SK-N-SH (cell line): ENCODE measurements around the gene GPRC5C. TPM values are rescaled to one million over a fixed set of nuclear protein-coding genes. Genes with fewer than 3 reads are reported as not detected.

ENCODE experiments used
- GATA2 ChIP-seq: sonication (generic); formaldehyde crosslinking; IDR thresholded peaks from 2 replicates; pipeline ENCODE4 v1.5.0; 2020; ENCODE audit warnings: mild to moderate bottlenecking, missing genetic modification reagents
- IRF3 ChIP-seq: fragments of 150-350 bp; IDR thresholded peaks from 2 replicates; pipeline ENCODE4 v1.6.1; 2016; ENCODE audit warnings: mild to moderate bottlenecking, low read depth, low read length
- TEAD4 ChIP-seq: IDR thresholded peaks from 2 replicates; pipeline ENCODE4 v1.4.0; 2012; ENCODE audit warnings: mild to moderate bottlenecking, borderline replicate concordance; ENCODE audit not compliant: insufficient read depth
- polyA plus RNA-seq, 3 experiments: library from polyadenylated mRNA; depleted of rRNA; stranded (reverse); fragments of >200 nt; gene quantifications; 2 replicates each; pipeline ENCODE4 v1.2.3, GENCODE V29; 2012
- small RNA-seq, 7 experiments: library from RNA; depleted of rRNA; stranded (forward); fragments of <200 nt; gene quantifications; one replicate each; pipeline ENCODE3, GENCODE V24; 2012

GPRC5C gene
- polyA plus RNA-seq, 1 of the 3 experiments (the other 2 are of a cell fraction): not detected

GRCh38 chr17:74493331-74493833 lies 61.5 kb downstream of the GPRC5C start (continued):
- TF ChIP-seq IRF3: no peak
- no peak for TF ChIP-seq TEAD4
- TF ChIP-seq GATA2: no peak

Small RNA genes lying within 50 kb of the gene (small RNA-seq; reads per million reads assigned to genes)
- 0 reads per million in 7 experiments for gene RNA5SP448

Other genes starting within 250 kb of the GPRC5C start
- 816 and 4,154 TPM in 2 replicates for gene RPL38, start 228.4 kb upstream of the GPRC5C start, polyA plus RNA-seq (2012; rRNA removed)
- 16.1 and 17.0 TPM in 2 replicates for gene TTYH2, start 218.5 kb upstream of the GPRC5C start, polyA plus RNA-seq (2012; rRNA removed)
- gene DNAI2, start 157.9 kb upstream of the GPRC5C start, polyA plus RNA-seq (2012; rRNA removed): not detected in 2 replicates
- gene KIF19, start 105.9 kb upstream of the GPRC5C start, polyA plus RNA-seq (2012; rRNA removed): not detected in 2 replicates
- not detected in 2 replicates for gene BTBD17, start 70.2 kb upstream of the GPRC5C start, polyA plus RNA-seq (2012; rRNA removed)
- not detected in 2 replicates for gene GPR142, start 64.6 kb upstream of the GPRC5C start, polyA plus RNA-seq (2012; rRNA removed)
- gene CD300A, start 34.5 kb downstream of the GPRC5C start, polyA plus RNA-seq (2012; rRNA removed): not detected in 2 replicates
- not detected in 2 replicates for gene CD300LB, start 99.4 kb downstream of the GPRC5C start, polyA plus RNA-seq (2012; rRNA removed)
- gene CD300C, start 114.0 kb downstream of the GPRC5C start, polyA plus RNA-seq (2012; rRNA removed): not detected in 2 replicates
- not detected in 2 replicates for gene CD300H, start 135.4 kb downstream of the GPRC5C start, polyA plus RNA-seq (2012; rRNA removed)
- gene CD300LD, start 160.2 kb downstream of the GPRC5C start, polyA plus RNA-seq (2012; rRNA removed): not detected in 2 replicates
- not detected in 2 replicates for gene CD300E, start 191.7 kb downstream of the GPRC5C start, polyA plus RNA-seq (2012; rRNA removed)